ENCODE results near the gene HDAC10.
A peak's percentile ranks its signal among the peaks of the same experiment; 100 is the strongest.

HDAC10 gene

GRCh38 chr22:50200461-50201190 lies 50.4 kb downstream of the HDAC10 start, which contains the start of gene SELENOO:
Gene SELENOO (plus strand): TSS chr22:50201011. CDS start chr22:50201037, 26 bp downstream.
- DNase-seq (ENCODE audit: low read depth): peak; percentile 79

GRCh38 chr22:50199829-50200460 lies 51.1 kb downstream of the HDAC10 start:
- no peak for DNase-seq (ENCODE audit: low read depth)

- DNase-seq (ENCODE audit: low read depth): no peak
These were observed 51.8 kb downstream of the HDAC10 start for GRCh38 chr22:50199251-50199721.

- no peak for DNase-seq (ENCODE audit: low read depth)
These were observed 52.4 kb downstream of the HDAC10 start for GRCh38 chr22:50198624-50199017.

GRCh38 chr22:50197856-50198623 lies 53.0 kb downstream of the HDAC10 start:
- DNase-seq (ENCODE audit: low read depth): no peak

GRCh38 chr22:50197000-50197800 lies 53.9 kb downstream of the HDAC10 start:
- no peak for DNase-seq (ENCODE audit: low read depth)

GRCh38 chr22:50196256-50196655 lies 54.8 kb downstream of the HDAC10 start:
- no peak for DNase-seq (ENCODE audit: low read depth)
